Ascending aorta (tissue), 2 donors: ENCODE measurements around the gene NOD1. TPM values are rescaled to one million over a fixed set of nuclear protein-coding genes. Genes with fewer than 3 reads are reported as not detected.
"Not testable (repeated sequence)": the region's sequence is repeated elsewhere in the genome, so short reads cannot be mapped to it uniquely, and the experiment has no call there.

Experiments
- DNase-seq, 2 donors: peaks; one replicate each; pipeline ENCODE4 v3.0.0-alpha.2; 2019; ENCODE audit warnings: low spot score in 2 of 2
- H3K27ac ChIP-seq, 2 donors: fragments of 200-600 bp; sonication (generic); one replicate each; pipeline ENCODE4 v1.5.1; 2016 to 2017; ENCODE audit warnings: mild to moderate bottlenecking in 1 of 2
- H3K27me3 ChIP-seq: fragments of 200-600 bp; sonication (generic); one replicate; pipeline ENCODE4 v1.5.1; 2017
- H3K36me3 ChIP-seq, 2 donors: fragments of 200-600 bp; sonication (generic); one replicate each; pipeline ENCODE4 v1.5.1; 2016
- H3K4me1 ChIP-seq, 2 donors: fragments of 200-600 bp; sonication (generic); one replicate each; pipeline ENCODE4 v1.5.1; 2016 to 2017; ENCODE audit warnings: mild to moderate bottlenecking in 1 of 2
- H3K4me3 ChIP-seq, 2 donors: fragments of 200-600 bp; sonication (generic); one replicate each; pipeline ENCODE4 v1.5.1; 2016 to 2017; ENCODE audit warnings: mild to moderate bottlenecking in 1 of 2
- H3K9me3 ChIP-seq, 2 donors: fragments of 200-600 bp; sonication (generic); one replicate each; pipeline ENCODE4 v1.5.1; 2016
- intact Hi-C: fragments of 100-400 bp; cut with DNase I; formaldehyde crosslinking; loops from one replicate; pipeline ENCODE4 v1.15.1; 2023
- total RNA-seq: library from RNA; depleted of rRNA; stranded (reverse); fragments of >200 nt; gene quantifications from one replicate; pipeline ENCODE4 v1.1.0, GENCODE V29; 2016
- TF ChIP-seq, protein P1 (sequence below), 3 experiments: fragments of 200-600 bp in 2 of 3; fragments of 450-650 bp in 1 of 3; sonication (generic) in 2 of 3; IDR thresholded peaks; one replicate each; pipeline ENCODE4 v1.5.1; 2016 to 2019; ENCODE audit warnings: antibody characterized with exemption in 3 of 3, mild to moderate bottlenecking in 1 of 3, moderate library complexity in 1 of 3

The NOD1 gene
- total RNA-seq, 1 donor from 2014 or later, result 20.0 TPM

DNA sequence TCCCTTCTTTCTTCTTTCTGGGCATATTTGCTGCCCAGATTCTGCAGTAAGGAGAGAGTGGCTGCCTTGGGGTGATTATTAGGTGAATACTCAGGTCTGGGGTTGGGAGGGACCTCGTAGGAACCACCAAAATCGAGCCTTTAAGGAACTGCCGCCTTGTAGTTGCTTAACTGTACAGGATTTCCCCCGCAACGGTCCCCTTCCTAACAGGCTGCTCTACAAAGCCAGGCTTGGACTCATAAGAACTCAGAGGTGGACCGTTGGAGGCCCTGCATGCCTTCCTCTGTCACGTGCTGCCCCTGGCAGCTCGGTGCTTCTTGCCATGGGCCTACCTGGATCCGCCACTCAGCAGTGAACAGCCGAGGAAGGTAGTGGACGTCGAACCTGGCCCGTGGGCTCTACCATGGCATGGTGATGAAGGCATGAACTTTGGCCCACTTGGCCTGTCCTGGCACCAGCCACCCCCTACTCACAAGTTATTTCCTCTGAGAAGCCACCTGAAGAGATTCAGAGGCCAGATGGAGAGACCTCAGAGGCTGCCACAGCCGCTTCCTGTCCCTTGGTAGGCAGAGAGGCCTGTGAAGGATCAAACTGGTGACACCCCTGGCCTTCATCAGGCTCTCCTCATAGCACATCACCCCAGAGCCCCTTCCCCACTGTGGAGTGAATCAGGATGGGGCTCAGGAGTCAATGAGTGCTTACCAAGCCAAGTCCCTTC lies 54.6 kb downstream of the NOD1 start:
- no peaks in the 10 kb centered on the region for H3K27me3 ChIP-seq
- no peak for DNase-seq
- no peak overlapping the region for H3K4me3 ChIP-seq
- H3K36me3 ChIP-seq, result peaks cover 0 to 43% of the 10 kb centered on the region in 2 donors
- H3K4me1 ChIP-seq, result no peaks in the 10 kb centered on the region
- H3K27ac ChIP-seq, result no peak overlapping the region
- TF ChIP-seq, protein P1, sequence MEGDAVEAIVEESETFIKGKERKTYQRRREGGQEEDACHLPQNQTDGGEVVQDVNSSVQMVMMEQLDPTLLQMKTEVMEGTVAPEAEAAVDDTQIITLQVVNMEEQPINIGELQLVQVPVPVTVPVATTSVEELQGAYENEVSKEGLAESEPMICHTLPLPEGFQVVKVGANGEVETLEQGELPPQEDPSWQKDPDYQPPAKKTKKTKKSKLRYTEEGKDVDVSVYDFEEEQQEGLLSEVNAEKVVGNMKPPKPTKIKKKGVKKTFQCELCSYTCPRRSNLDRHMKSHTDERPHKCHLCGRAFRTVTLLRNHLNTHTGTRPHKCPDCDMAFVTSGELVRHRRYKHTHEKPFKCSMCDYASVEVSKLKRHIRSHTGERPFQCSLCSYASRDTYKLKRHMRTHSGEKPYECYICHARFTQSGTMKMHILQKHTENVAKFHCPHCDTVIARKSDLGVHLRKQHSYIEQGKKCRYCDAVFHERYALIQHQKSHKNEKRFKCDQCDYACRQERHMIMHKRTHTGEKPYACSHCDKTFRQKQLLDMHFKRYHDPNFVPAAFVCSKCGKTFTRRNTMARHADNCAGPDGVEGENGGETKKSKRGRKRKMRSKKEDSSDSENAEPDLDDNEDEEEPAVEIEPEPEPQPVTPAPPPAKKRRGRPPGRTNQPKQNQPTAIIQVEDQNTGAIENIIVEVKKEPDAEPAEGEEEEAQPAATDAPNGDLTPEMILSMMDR (IDR thresholded peaks at IDR 0.05), result no peak
- no peaks in the 10 kb centered on the region for H3K9me3 ChIP-seq
- intact Hi-C loops, result no loop called here

DNA sequence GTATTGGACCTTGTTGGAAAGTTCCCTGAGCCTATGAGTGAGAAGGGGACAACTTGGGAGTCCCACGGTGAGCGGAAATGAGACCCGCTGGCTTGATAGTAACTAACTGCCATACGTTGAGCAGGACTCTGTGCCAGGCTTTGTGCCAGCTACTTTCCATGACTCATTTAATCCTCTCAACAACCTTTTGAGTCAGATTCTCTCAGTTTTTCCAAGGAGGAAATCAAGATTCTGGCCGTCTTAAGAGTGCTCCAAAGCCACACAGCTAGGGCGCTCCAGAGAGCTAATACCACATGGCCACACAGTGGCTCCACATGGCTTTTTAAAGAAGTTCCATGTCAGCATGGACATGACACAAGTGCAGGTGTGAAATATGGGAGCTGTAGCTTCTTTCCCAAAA lies 55.7 kb downstream of the NOD1 start:
- Histone ChIP-seq H3K4me3 (no peak overlapping the region), H3K27ac (no peak overlapping the region), H3K36me3 (peaks cover 0 to 33% of the 10 kb centered on the region in 2 donors), H3K27me3 (no peaks in the 10 kb centered on the region), H3K9me3 (no peaks in the 10 kb centered on the region), H3K4me1 (no peaks in the 10 kb centered on the region)
- DNase-seq, result no peak
- intact Hi-C loops, result no loop called here
- TF ChIP-seq, protein P1 (IDR thresholded peaks at IDR 0.05), result no peak

GRCh38 chr7:30421647-30422196 lies 56.9 kb downstream of the NOD1 start:
- H3K27me3 ChIP-seq, result no peaks in the 10 kb centered on the region
- H3K27ac ChIP-seq, result no peak overlapping the region
- intact Hi-C loops, result no loop called here
- DNase-seq, result no peak
- H3K4me3 ChIP-seq, result no peak overlapping the region
- peaks cover 0 to 21% of the 10 kb centered on the region in 2 donors for H3K36me3 ChIP-seq
- no peaks in the 10 kb centered on the region for H3K9me3 ChIP-seq
- TF ChIP-seq, protein P1 (IDR thresholded peaks at IDR 0.05), result no peak
- no peaks in the 10 kb centered on the region for H3K4me1 ChIP-seq

DNA sequence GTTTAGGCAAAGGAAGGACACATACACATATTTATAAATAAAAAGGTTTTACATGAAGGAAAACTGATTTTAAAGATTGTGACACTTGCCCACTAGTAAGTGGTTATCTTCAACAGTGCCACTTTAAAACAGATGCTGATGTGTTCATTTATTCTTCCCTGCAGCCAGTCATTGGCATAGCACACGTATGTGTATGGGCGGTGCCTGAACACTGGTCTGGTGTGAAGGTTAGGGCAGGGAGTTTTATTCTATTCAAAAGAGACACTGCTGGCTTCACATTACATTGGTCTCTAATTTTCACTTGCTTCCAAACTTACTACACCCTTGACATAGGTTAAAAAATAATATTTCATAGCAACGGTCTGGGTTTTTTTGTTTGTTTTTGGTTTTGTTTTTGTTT lies 57.9 kb downstream of the NOD1 start:
- Histone ChIP-seq H3K27me3 (no peaks in the 10 kb centered on the region), H3K27ac (no peak overlapping the region), H3K4me1 (no peaks in the 10 kb centered on the region), H3K4me3 (no peak overlapping the region), H3K9me3 (no peaks in the 10 kb centered on the region), H3K36me3 (peaks cover 0 to 13% of the 10 kb centered on the region in 2 donors)
- TF ChIP-seq, protein P1 (IDR thresholded peaks at IDR 0.05), result no peak
- intact Hi-C loops, result no loop called here
- no peak for DNase-seq

DNA sequence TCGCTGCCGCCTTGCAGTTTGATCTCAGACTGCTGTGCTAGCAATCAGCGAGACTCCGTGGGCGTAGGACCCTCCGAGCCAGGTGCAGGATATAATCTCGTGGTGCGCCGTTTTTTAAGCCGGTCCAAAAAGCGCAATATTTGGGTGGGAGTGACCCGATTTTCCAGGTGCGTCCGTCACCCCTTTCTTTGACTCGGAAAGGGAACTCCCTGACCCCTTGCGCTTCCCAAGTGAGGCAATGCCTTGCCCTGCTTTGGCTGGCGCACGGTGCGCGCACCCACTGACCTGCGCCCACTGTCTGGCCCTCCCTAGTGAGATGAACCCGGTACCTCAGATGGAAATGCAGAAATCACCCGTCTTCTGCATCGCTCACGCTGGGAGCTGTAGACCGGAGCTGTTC lies 58.5 kb downstream of the NOD1 start:
- H3K4me3 ChIP-seq, H3K36me3 ChIP-seq, DNase-seq, H3K9me3 ChIP-seq, H3K27ac ChIP-seq, intact Hi-C loops, H3K4me1 ChIP-seq, H3K27me3 ChIP-seq: not testable (repeated sequence)

DNA sequence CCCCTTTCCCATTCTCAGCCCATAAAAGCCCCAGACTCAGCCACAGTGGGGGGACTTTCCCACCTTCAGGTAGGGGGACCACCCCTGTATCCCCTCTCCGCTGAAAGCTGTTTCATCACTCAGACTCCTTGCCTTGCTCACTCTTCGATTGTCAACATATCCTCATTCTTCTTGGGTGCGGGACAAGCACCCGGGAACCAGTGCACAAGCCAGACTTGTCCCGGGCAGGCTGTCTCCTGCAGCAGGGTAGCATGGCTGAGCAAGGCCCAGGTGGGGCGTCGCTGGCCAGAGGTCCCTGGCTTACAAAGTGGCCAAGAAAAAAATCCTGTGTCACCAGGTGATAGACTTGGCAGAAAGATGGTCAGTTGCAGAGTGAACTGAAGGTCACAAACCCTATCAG lies 64.7 kb downstream of the NOD1 start:
- Histone ChIP-seq H3K4me1 (no peaks in the 10 kb centered on the region), H3K27me3 (no peaks in the 10 kb centered on the region), H3K27ac (no peak overlapping the region), H3K36me3 (no peaks in the 10 kb centered on the region), H3K9me3 (no peaks in the 10 kb centered on the region), H3K4me3 (no peak overlapping the region)
- no peak for DNase-seq
- intact Hi-C loops, result loop anchor here (1.0 to 5.0 kb wide), 3 partner anchors 138 to 467 kb away; no protein-coding TSS in a partner anchor
- TF ChIP-seq, protein P1 (IDR thresholded peaks at IDR 0.05), result no peak
